Astrocyte of the cerebellum (primary cell): ENCODE results near the gene COG4.

ENCODE experiments used
- DNase-seq: peaks from one replicate; pipeline ENCODE4 v3.0.0-alpha.2; 2011; ENCODE audit warnings: low read depth
- H3K4me3 ChIP-seq: 2 replicates; pipeline ENCODE4 v1.5.1; 2011; ENCODE audit warnings: mild to moderate bottlenecking, low read depth, low read length, moderate library complexity
- CTCF ChIP-seq: IDR thresholded peaks from 2 replicates; pipeline ENCODE4 v1.5.1; 2012; ENCODE audit warnings: low read length, low read depth, moderate library complexity, mild to moderate bottlenecking; ENCODE audit errors: missing control alignments
- in situ Hi-C: cut with HindIII; loops from 2 replicates; pipeline ENCODE4 v1.10.0; 2017; ENCODE audit warnings: low sequenced_read_pairs

The COG4 gene

GRCh38 chr16:70520612-70521297, 2.6 kb downstream of the COG4 start:
- DNase-seq: no peak
- TF ChIP-seq CTCF: no peak
- in situ Hi-C loops: no loop called here
- no peak overlapping the region for H3K4me3 ChIP-seq

- in situ Hi-C loops: no loop called here
- no peak for TF ChIP-seq CTCF
- DNase-seq: no peak
- H3K4me3 ChIP-seq: no peak overlapping the region
Measured at GRCh38 chr16:70512456-70512855, 10.9 kb downstream of the COG4 start.

- no peak for DNase-seq
- H3K4me3 ChIP-seq: no peak overlapping the region
- in situ Hi-C loops: no loop called here
- no peak for TF ChIP-seq CTCF
Measured at GRCh38 chr16:70511833-70512232, 11.5 kb downstream of the COG4 start.

- in situ Hi-C loops: no loop called here
Measured at GRCh38 chr16:70510216-70510615, 13.1 kb downstream of the COG4 start.

GRCh38 chr16:70508752-70509151, 14.6 kb downstream of the COG4 start:
- DNase-seq: no peak
- no peak overlapping the region for H3K4me3 ChIP-seq
- no peak for TF ChIP-seq CTCF
- in situ Hi-C loops: no loop called here

More at GRCh38 chr16:70510216-70510615, 13.1 kb downstream of the COG4 start:
- H3K4me3 ChIP-seq: no peak overlapping the region
- no peak for DNase-seq
- no peak for TF ChIP-seq CTCF

GRCh38 chr16:70496513-70496912, 26.8 kb downstream of the COG4 start:
- no peak for TF ChIP-seq CTCF
- no peak for DNase-seq

More at GRCh38 chr16:70496513-70496912, 26.8 kb downstream of the COG4 start:
- H3K4me3 ChIP-seq: no peak overlapping the region
- in situ Hi-C loops: no loop called here
